Ascending aorta (tissue), 2 donors: Measurements from ENCODE around the gene HECA. TPM values are rescaled to one million over a fixed set of nuclear protein-coding genes. Genes with fewer than 3 reads are reported as not detected.

ENCODE experiments used
- DNase-seq, 2 donors: peaks; one replicate each; pipeline ENCODE4 v3.0.0-alpha.2; 2019; ENCODE audit warnings: low spot score in 2 of 2
- H3K27ac ChIP-seq, 2 donors: fragments of 200-600 bp; sonication (generic); one replicate each; pipeline ENCODE4 v1.5.1; 2016 to 2017; ENCODE audit warnings: mild to moderate bottlenecking in 1 of 2
- H3K27me3 ChIP-seq: fragments of 200-600 bp; sonication (generic); one replicate; pipeline ENCODE4 v1.5.1; 2017
- H3K36me3 ChIP-seq, 2 donors: fragments of 200-600 bp; sonication (generic); one replicate each; pipeline ENCODE4 v1.5.1; 2016
- H3K4me1 ChIP-seq, 2 donors: fragments of 200-600 bp; sonication (generic); one replicate each; pipeline ENCODE4 v1.5.1; 2016 to 2017; ENCODE audit warnings: mild to moderate bottlenecking in 1 of 2
- H3K4me3 ChIP-seq, 2 donors: fragments of 200-600 bp; sonication (generic); one replicate each; pipeline ENCODE4 v1.5.1; 2016 to 2017; ENCODE audit warnings: mild to moderate bottlenecking in 1 of 2
- H3K9me3 ChIP-seq, 2 donors: fragments of 200-600 bp; sonication (generic); one replicate each; pipeline ENCODE4 v1.5.1; 2016
- CTCF ChIP-seq, 3 experiments: fragments of 200-600 bp in 2 of 3; fragments of 450-650 bp in 1 of 3; sonication (generic) in 2 of 3; IDR thresholded peaks; one replicate each; pipeline ENCODE4 v1.5.1; 2016 to 2019; ENCODE audit warnings: antibody characterized with exemption in 3 of 3, mild to moderate bottlenecking in 1 of 3, moderate library complexity in 1 of 3
- intact Hi-C: fragments of 100-400 bp; cut with DNase I; formaldehyde crosslinking; loops from one replicate; pipeline ENCODE4 v1.15.1; 2023
- total RNA-seq: library from RNA; depleted of rRNA; stranded (reverse); fragments of >200 nt; gene quantifications from one replicate; pipeline ENCODE4 v1.1.0, GENCODE V29; 2016

HECA gene
- total RNA-seq, 1 donor from 2014 or later: 27.0 TPM

GRCh38 chr6:139184047-139184446 lies 49.2 kb downstream of the HECA start:
- Histone ChIP-seq H3K36me3 (peaks cover 0 to 24% of the 10 kb centered on the region in 2 donors), H3K4me1 (no peaks in the 10 kb centered on the region), H3K4me3 (no peak overlapping the region), H3K27me3 (no peaks in the 10 kb centered on the region), H3K9me3 (no peaks in the 10 kb centered on the region), H3K27ac (no peak overlapping the region)
- TF ChIP-seq CTCF (IDR thresholded peaks at IDR 0.05): no peak
- DNase-seq: no peak
- intact Hi-C loops: no loop called here

- no peak for TF ChIP-seq CTCF (IDR thresholded peaks at IDR 0.05)
- Histone ChIP-seq H3K27ac (no peak overlapping the region), H3K27me3 (no peaks in the 10 kb centered on the region), H3K36me3 (peaks cover 0 to 24% of the 10 kb centered on the region in 2 donors), H3K4me3 (no peak overlapping the region), H3K9me3 (no peaks in the 10 kb centered on the region), H3K4me1 (no peaks in the 10 kb centered on the region)
- intact Hi-C loops: no loop called here
- DNase-seq: no peak
These were observed 49.6 kb downstream of the HECA start for GRCh38 chr6:139184459-139184858.

GRCh38 chr6:139186242-139186641 lies 51.4 kb downstream of the HECA start:
- Histone ChIP-seq H3K4me3 (no peak overlapping the region), H3K4me1 (no peaks in the 10 kb centered on the region), H3K9me3 (no peaks in the 10 kb centered on the region), H3K27me3 (no peaks in the 10 kb centered on the region), H3K27ac (no peak overlapping the region), H3K36me3 (peaks cover 0 to 10% of the 10 kb centered on the region in 2 donors)
- intact Hi-C loops: no loop called here
- no peak for DNase-seq
- no peak for TF ChIP-seq CTCF (IDR thresholded peaks at IDR 0.05)

- Histone ChIP-seq H3K4me3 (no peak overlapping the region), H3K4me1 (no peaks in the 10 kb centered on the region)
- intact Hi-C loops: no loop called here
These were observed 51.8 kb downstream of the HECA start for GRCh38 chr6:139186692-139187091.

GRCh38 chr6:139187489-139187888 lies 52.6 kb downstream of the HECA start:
- H3K9me3 ChIP-seq: no peaks in the 10 kb centered on the region
- no peaks in the 10 kb centered on the region for H3K4me1 ChIP-seq
- no peak overlapping the region for H3K4me3 ChIP-seq
- H3K36me3 ChIP-seq: no peaks in the 10 kb centered on the region
- intact Hi-C loops: no loop called here
- no peak for TF ChIP-seq CTCF (IDR thresholded peaks at IDR 0.05)
- no peak for DNase-seq
- no peaks in the 10 kb centered on the region for H3K27me3 ChIP-seq
- H3K27ac ChIP-seq: no peak overlapping the region

More at GRCh38 chr6:139186692-139187091, 51.8 kb downstream of the HECA start:
- DNase-seq: no peak
- TF ChIP-seq CTCF (IDR thresholded peaks at IDR 0.05): no peak
- Histone ChIP-seq H3K36me3 (peaks cover 0 to 5% of the 10 kb centered on the region in 2 donors), H3K27me3 (no peaks in the 10 kb centered on the region), H3K27ac (no peak overlapping the region), H3K9me3 (no peaks in the 10 kb centered on the region)

GRCh38 chr6:139189665-139190064 lies 54.8 kb downstream of the HECA start:
- TF ChIP-seq CTCF (IDR thresholded peaks at IDR 0.05): no peak
- H3K27ac ChIP-seq: no peak overlapping the region
- no peak overlapping the region for H3K4me3 ChIP-seq
- no peaks in the 10 kb centered on the region for H3K27me3 ChIP-seq
- H3K4me1 ChIP-seq: no peaks in the 10 kb centered on the region
- intact Hi-C loops: no loop called here
- no peaks in the 10 kb centered on the region for H3K9me3 ChIP-seq
- DNase-seq: no peak
- H3K36me3 ChIP-seq: no peaks in the 10 kb centered on the region
